ENCODE measurements around the gene ADA. TPM values are rescaled to one million over a fixed set of nuclear protein-coding genes. Genes with fewer than 3 reads are reported as not detected.

The ADA gene
- total and polyA plus RNA-seq, 9 of the 15 experiments (the other 6 are each of a cell fraction or from before 2014, with no cell fraction given), result 2.4 to 26.1 (median 5.3) TPM

DNA sequence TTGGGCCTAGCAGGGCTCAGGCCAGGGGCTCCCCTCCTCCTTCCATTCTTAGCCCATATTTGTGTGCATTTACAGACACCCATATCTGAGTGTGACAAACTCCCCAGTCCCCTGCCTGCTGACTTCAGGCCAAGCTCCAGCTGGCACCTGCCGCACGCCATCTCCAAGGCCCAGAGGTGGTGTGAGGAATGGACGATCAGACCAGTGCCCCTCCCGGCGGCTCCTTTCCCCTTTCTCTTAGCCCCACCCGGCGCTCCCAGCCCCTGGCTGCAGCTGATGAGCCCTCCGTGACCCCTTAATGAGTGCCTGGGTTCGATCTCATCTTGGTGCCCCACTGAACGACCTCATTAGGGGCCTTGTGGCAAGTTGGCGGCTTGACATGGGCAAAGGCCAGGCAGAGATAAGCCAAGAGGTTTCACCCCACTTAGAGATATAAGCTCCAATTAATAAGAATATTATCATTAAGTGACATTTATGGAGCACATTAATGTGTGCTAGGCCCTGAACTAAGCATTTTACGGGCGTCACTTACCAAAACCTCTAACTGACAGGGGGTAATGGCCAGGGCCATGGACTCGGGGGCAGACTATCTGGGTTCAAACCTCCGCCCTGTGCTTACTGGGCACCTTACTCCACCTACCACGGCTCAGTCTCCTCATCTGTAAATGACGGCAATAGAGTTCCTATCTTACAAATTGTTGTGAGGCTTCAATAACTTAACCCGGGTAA lies 17.5 kb downstream of the ADA start:
- FAIRE-seq (no peak), ATAC-seq (no peak), DNase-seq (ENCODE audit: extremely low read depth in 1 of 4, low spot score in 3 of 4) (no peak)
- intact Hi-C loops (cut with micrococcal nuclease), result no loop called here
- no peak overlapping the region; a peak in 1 of 4 replicates for H3K9ac ChIP-seq (ENCODE audit: insufficient read depth in 1 of 2, low read depth in 2 of 2, low read length in 2 of 2)
- ChIA-PET POLR2A (interaction anchor here (0.6 to 1.4 kb wide), 2 partner anchors 11 to 224 kb away, joined by 4 read pairs; no protein-coding TSS in a partner anchor), CTCF (ENCODE audit: low intra/inter-chr PET ratio) (no interaction called here)
- in situ Hi-C loops (cut with MboI), result no loop called here
- H3K27ac ChIP-seq (ENCODE audit: extremely low read depth, low read depth, low read length), result no peak overlapping the region
- H3K36me3 ChIP-seq (ENCODE audit: control insufficient read depth, insufficient read depth, low read length), result no peaks in the 10 kb centered on the region
- no peak overlapping the region for H3K4me2 ChIP-seq (ENCODE audit: insufficient read depth, low read length)
- no TSS peak for BruUV-seq (replicated peaks)
- H3K4me1 ChIP-seq (replicated peaks in 1 of 2; ENCODE audit: control insufficient read depth in 2 of 2, insufficient read depth in 2 of 2, low read length in 2 of 2), result peaks cover 0 to 3% of the 10 kb centered on the region in 2 experiments; a peak in 2 of 5 replicates
- 60% methylated on average over 11 of the region's 18 CpGs for WGBS (ENCODE audit: insufficient coverage, low coverage, missing lambda C conversion rate)
- H3K4me3 ChIP-seq, result no peak overlapping the region
- H3K27me3 ChIP-seq (ENCODE audit: control insufficient read depth in 2 of 2, insufficient read depth in 2 of 2, low read length in 2 of 2), result peaks cover 0 to 7% of the 10 kb centered on the region in 2 experiments; a peak in 3 of 5 replicates
- H3K9me3 ChIP-seq (replicated peaks; ENCODE audit: control insufficient read depth, insufficient read depth, low read depth, low read length), result no peaks in the 10 kb centered on the region
- H2AFZ ChIP-seq (ENCODE audit: low read depth, low read length), result no peak overlapping the region
- no peaks in the 10 kb centered on the region for H3K79me2 ChIP-seq (ENCODE audit: control insufficient read depth, insufficient read depth, low read length)
- peaks cover 3% of the 10 kb centered on the region for H3K9me1 ChIP-seq (ENCODE audit: control insufficient read depth, insufficient read depth, low read length)
- no peaks in the 10 kb centered on the region for H4K20me1 ChIP-seq (replicated peaks; ENCODE audit: control insufficient read depth, insufficient read depth, low read length)
- TF ChIP-seq, protein P1, sequence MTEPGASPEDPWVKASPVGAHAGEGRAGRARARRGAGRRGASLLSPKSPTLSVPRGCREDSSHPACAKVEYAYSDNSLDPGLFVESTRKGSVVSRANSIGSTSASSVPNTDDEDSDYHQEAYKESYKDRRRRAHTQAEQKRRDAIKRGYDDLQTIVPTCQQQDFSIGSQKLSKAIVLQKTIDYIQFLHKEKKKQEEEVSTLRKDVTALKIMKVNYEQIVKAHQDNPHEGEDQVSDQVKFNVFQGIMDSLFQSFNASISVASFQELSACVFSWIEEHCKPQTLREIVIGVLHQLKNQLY (CRISPR knock-in tag; conservative IDR thresholded peaks at IDR 0.05), result no peak
- no peak for TF ChIP-seq ZNF174 (CRISPR knock-in tag; IDR thresholded peaks at IDR 0.05)
- TF ChIP-seq, protein P2, sequence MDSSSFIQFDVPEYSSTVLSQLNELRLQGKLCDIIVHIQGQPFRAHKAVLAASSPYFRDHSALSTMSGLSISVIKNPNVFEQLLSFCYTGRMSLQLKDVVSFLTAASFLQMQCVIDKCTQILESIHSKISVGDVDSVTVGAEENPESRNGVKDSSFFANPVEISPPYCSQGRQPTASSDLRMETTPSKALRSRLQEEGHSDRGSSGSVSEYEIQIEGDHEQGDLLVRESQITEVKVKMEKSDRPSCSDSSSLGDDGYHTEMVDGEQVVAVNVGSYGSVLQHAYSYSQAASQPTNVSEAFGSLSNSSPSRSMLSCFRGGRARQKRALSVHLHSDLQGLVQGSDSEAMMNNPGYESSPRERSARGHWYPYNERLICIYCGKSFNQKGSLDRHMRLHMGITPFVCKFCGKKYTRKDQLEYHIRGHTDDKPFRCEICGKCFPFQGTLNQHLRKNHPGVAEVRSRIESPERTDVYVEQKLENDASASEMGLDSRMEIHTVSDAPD (CRISPR knock-in tag; IDR thresholded peaks at IDR 0.05), result no peak
- no peak for TF ChIP-seq ZNF589 (CRISPR knock-in tag; IDR thresholded peaks at IDR 0.05; ENCODE audit: low read depth)
